ENCODE data around the gene RBM39. TPM values are rescaled to one million over a fixed set of nuclear protein-coding genes. Genes with fewer than 3 reads are reported as not detected.
A peak's percentile ranks its signal among the peaks of the same experiment; 100 is the strongest.
"Not testable (repeated sequence)": the region's sequence is repeated elsewhere in the genome, so short reads cannot be mapped to it uniquely, and the experiment has no call there.

The RBM39 gene
- total RNA-seq, 2 donors from 2014 or later: 276 to 332 TPM

- no peak overlapping the region for H3K9ac ChIP-seq (ENCODE audit: extremely low read depth, low read length, poor library complexity, severe bottlenecking)
- no peak overlapping the region for H3K27ac ChIP-seq (ENCODE audit: low read depth, low read length)
- peaks cover 97% of the 10 kb centered on the region for H3K36me3 ChIP-seq (ENCODE audit: control insufficient read depth, insufficient read depth, low read length)
- no peaks in the 10 kb centered on the region for H3K9me3 ChIP-seq (ENCODE audit: control insufficient read depth, low read length)
- Mint-ChIP-seq H3K9me3 (no peaks in the 10 kb centered on the region), H3K36me3 (ENCODE audit: low read depth) (peaks cover 77% of the 10 kb centered on the region), H3K27me3 (ENCODE audit: insufficient read depth) (no peaks in the 10 kb centered on the region), H3K4me3 (no peak overlapping the region), H3K27ac (peak overlapping the region; percentile 48), H3K4me1 (peaks cover 13% of the 10 kb centered on the region)
- 93 to 100% methylated on average over 4 to 7 of the region's 7 CpGs for WGBS, 2 experiments (ENCODE audit: insufficient coverage in 1 of 2, insufficient read length in 1 of 2)
- no peaks in the 10 kb centered on the region for H3K4me1 ChIP-seq (ENCODE audit: control insufficient read depth, insufficient read depth, low read length)
- no peak for TF ChIP-seq CTCF (conservative IDR thresholded peaks at IDR 0.05)
- H3K4me3 ChIP-seq (ENCODE audit: low read length): no peak overlapping the region
- DNase-seq: peak; percentile 11
- H3K27me3 ChIP-seq (ENCODE audit: control insufficient read depth, insufficient read depth, low read length, poor library complexity, severe bottlenecking): no peaks in the 10 kb centered on the region
These were observed 12.7 kb downstream of the RBM39 start for GRCh38 chr20:35729283-35729807.

GRCh38 chr20:35726842-35727711, 15.0 kb downstream of the RBM39 start:
- WGBS, 2 experiments (ENCODE audit: insufficient coverage in 1 of 2, insufficient read length in 1 of 2): 93 to 96% methylated on average over 11 to 19 of the region's 20 CpGs
- H3K27me3 Mint-ChIP-seq (ENCODE audit: insufficient read depth): no peaks in the 10 kb centered on the region
- peaks cover 8% of the 10 kb centered on the region for H3K4me1 Mint-ChIP-seq
- H3K4me3 Mint-ChIP-seq: no peak overlapping the region
- peaks cover 95% of the 10 kb centered on the region for H3K36me3 ChIP-seq (ENCODE audit: control insufficient read depth, insufficient read depth, low read length)
- H3K4me1 ChIP-seq (ENCODE audit: control insufficient read depth, insufficient read depth, low read length): no peaks in the 10 kb centered on the region
- H3K9ac ChIP-seq (ENCODE audit: extremely low read depth, low read length, poor library complexity, severe bottlenecking): no peak overlapping the region
- no peak for TF ChIP-seq CTCF (conservative IDR thresholded peaks at IDR 0.05)
- peak; percentile 45 for DNase-seq
- no peaks in the 10 kb centered on the region for H3K27me3 ChIP-seq (ENCODE audit: control insufficient read depth, insufficient read depth, low read length, poor library complexity, severe bottlenecking)
- no peak overlapping the region for H3K27ac Mint-ChIP-seq
- no peak overlapping the region for H3K27ac ChIP-seq (ENCODE audit: low read depth, low read length)
- no peaks in the 10 kb centered on the region for H3K9me3 ChIP-seq (ENCODE audit: control insufficient read depth, low read length)
- H3K36me3 Mint-ChIP-seq (ENCODE audit: low read depth): peaks cover 78% of the 10 kb centered on the region
- no peak overlapping the region for H3K4me3 ChIP-seq (ENCODE audit: low read length)
- H3K9me3 Mint-ChIP-seq: no peaks in the 10 kb centered on the region

- Histone ChIP-seq H3K9me3 (ENCODE audit: control insufficient read depth, low read length) (no peaks in the 10 kb centered on the region), H3K36me3 (ENCODE audit: control insufficient read depth, insufficient read depth, low read length) (peaks cover 95% of the 10 kb centered on the region), H3K9ac (ENCODE audit: extremely low read depth, low read length, poor library complexity, severe bottlenecking) (no peak overlapping the region), H3K27me3 (ENCODE audit: control insufficient read depth, insufficient read depth, low read length, poor library complexity, severe bottlenecking) (no peaks in the 10 kb centered on the region), H3K4me1 (ENCODE audit: control insufficient read depth, insufficient read depth, low read length) (no peaks in the 10 kb centered on the region), H3K4me3 (ENCODE audit: low read length) (no peak overlapping the region), H3K27ac (ENCODE audit: low read depth, low read length) (no peak overlapping the region)
- H3K4me1 Mint-ChIP-seq: no peaks in the 10 kb centered on the region
- no peaks in the 10 kb centered on the region for H3K9me3 Mint-ChIP-seq
- H3K4me3 Mint-ChIP-seq: no peak overlapping the region
- H3K27me3 Mint-ChIP-seq (ENCODE audit: insufficient read depth): no peaks in the 10 kb centered on the region
- peaks cover 84% of the 10 kb centered on the region for H3K36me3 Mint-ChIP-seq (ENCODE audit: low read depth)
- DNase-seq: peak; percentile 21
- no peak for TF ChIP-seq CTCF (conservative IDR thresholded peaks at IDR 0.05)
- no peak overlapping the region for H3K27ac Mint-ChIP-seq
- WGBS, 2 experiments (ENCODE audit: insufficient coverage in 1 of 2, insufficient read length in 1 of 2): 95 to 100% methylated on average over 4 to 13 of the region's 13 CpGs
These were observed 17.5 kb downstream of the RBM39 start for GRCh38 chr20:35724321-35725230.

GRCh38 chr20:35723652-35724320, 18.3 kb downstream of the RBM39 start:
- H3K9me3 Mint-ChIP-seq; H3K27ac Mint-ChIP-seq; H3K27me3 Mint-ChIP-seq (ENCODE audit: insufficient read depth); H3K4me3 Mint-ChIP-seq; H3K4me1 ChIP-seq (ENCODE audit: control insufficient read depth, insufficient read depth, low read length); H3K9me3 ChIP-seq (ENCODE audit: control insufficient read depth, low read length); H3K27ac ChIP-seq (ENCODE audit: low read depth, low read length); H3K27me3 ChIP-seq (ENCODE audit: control insufficient read depth, insufficient read depth, low read length, poor library complexity, severe bottlenecking); H3K4me3 ChIP-seq (ENCODE audit: low read length); H3K4me1 Mint-ChIP-seq; H3K9ac ChIP-seq (ENCODE audit: extremely low read depth, low read length, poor library complexity, severe bottlenecking): not testable (repeated sequence)
- peak; percentile 41 for DNase-seq
- peaks cover 84% of the 10 kb centered on the region for H3K36me3 Mint-ChIP-seq (ENCODE audit: low read depth)
- WGBS, 2 experiments (ENCODE audit: insufficient coverage in 1 of 2, insufficient read length in 1 of 2): 84 to 97% methylated on average over 10 to 12 of the region's 12 CpGs
- peaks cover 95% of the 10 kb centered on the region for H3K36me3 ChIP-seq (ENCODE audit: control insufficient read depth, insufficient read depth, low read length)

Measured in endodermal cell (in vitro differentiated cells).